ENCODE data around the gene PROZ.
"Not testable (repeated sequence)": the region's sequence is repeated elsewhere in the genome, so short reads cannot be mapped to it uniquely, and the experiment has no call there.

Gene PROZ

DNA sequence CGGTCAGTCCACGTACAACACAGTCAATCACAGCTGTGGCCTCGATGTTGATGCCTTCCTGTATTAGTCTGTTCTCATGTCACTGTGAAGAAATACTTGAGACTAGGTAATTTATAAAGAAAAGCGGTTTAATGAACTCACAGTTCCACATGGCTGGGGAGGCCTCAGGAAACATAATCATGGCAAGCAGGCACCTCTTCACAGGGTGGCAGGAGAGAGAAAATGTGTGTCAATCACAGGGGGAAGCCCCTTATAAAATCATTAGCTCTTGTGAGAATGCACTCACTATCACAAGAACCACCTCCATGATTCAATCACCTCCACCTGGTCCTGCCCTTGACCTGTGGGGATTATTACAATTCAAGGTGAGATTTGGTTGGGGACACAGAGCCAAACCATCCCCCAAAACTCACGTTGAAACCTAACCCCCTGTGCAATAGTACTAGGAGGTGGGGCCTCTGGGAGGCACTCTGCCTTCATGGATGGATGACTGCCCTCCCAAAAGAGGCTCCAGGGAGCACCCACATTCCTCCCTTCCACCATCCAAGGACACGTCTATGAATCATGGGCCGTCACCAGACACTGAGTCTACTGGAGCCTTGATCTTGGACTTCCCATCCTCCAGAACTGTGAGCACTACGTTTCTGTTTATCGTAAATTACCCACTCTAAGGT lies 2.3 kb upstream of the PROZ start:
- TF ChIP-seq, protein P1, sequence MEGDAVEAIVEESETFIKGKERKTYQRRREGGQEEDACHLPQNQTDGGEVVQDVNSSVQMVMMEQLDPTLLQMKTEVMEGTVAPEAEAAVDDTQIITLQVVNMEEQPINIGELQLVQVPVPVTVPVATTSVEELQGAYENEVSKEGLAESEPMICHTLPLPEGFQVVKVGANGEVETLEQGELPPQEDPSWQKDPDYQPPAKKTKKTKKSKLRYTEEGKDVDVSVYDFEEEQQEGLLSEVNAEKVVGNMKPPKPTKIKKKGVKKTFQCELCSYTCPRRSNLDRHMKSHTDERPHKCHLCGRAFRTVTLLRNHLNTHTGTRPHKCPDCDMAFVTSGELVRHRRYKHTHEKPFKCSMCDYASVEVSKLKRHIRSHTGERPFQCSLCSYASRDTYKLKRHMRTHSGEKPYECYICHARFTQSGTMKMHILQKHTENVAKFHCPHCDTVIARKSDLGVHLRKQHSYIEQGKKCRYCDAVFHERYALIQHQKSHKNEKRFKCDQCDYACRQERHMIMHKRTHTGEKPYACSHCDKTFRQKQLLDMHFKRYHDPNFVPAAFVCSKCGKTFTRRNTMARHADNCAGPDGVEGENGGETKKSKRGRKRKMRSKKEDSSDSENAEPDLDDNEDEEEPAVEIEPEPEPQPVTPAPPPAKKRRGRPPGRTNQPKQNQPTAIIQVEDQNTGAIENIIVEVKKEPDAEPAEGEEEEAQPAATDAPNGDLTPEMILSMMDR (IDR thresholded peaks at IDR 0.05; ENCODE audit: extremely low read depth, missing control alignments): no peak
- no peak for DNase-seq (ENCODE audit: low spot score)

DNA sequence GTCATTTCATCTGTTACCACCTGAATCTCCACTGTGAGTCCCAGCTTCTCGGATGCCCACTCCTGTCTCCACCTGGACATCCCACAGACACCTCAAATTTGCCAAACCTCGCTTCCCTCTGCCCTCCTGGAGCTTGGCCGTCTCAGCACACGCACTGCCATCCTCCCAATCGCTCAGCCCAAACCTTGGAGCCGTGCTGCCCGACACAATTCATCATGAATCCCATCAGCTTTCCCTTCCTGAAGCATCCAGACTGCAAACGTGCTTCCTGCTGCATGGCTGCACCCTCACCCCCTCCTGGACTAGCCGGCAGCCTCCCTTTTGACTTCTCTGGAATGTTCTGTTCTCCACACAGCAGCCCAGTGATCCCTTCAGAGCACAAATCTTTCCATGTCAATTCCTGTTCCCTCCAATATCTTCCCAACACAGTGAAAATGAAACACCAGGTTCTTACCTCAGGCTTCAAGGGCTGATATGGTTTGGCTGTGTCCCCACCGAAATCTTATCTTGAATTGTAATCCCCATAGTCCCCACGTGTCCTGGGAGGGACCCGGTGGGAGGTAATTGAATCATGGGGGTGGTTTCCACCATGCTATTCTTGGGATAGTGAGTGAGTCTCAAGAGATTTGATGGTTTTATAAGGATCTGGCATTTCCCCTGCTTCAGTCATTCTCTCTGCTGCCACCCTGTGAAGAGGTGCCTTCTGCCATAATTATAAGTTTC lies 1.1 kb upstream of the PROZ start:
- no peak for DNase-seq (ENCODE audit: low spot score)
- TF ChIP-seq, protein P1 (IDR thresholded peaks at IDR 0.05; ENCODE audit: extremely low read depth, missing control alignments): no peak

DNA sequence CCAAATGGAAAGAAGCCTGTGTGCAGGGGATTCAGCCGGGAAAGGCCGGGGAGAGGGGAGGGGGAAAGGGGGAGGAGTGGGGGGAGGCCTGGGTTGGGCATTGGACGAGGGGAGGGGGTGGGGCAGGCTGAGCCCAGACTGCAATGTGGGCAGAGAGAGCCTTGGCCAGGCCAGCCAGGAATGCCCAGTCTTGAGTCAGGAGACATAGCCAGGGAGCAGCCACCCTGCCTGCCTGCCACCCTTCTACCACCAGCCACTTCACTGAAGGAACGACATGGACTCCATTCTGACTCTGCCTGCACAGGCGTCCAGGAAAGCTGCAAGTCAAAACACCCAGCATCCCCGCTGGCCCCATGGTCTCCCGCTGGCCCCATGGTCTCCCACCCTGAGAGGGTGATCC lies 498 bp downstream of the PROZ start:
- TF ChIP-seq, protein P1 (IDR thresholded peaks at IDR 0.05; ENCODE audit: extremely low read depth, missing control alignments): no peak
- DNase-seq (ENCODE audit: low spot score): no peak

DNA sequence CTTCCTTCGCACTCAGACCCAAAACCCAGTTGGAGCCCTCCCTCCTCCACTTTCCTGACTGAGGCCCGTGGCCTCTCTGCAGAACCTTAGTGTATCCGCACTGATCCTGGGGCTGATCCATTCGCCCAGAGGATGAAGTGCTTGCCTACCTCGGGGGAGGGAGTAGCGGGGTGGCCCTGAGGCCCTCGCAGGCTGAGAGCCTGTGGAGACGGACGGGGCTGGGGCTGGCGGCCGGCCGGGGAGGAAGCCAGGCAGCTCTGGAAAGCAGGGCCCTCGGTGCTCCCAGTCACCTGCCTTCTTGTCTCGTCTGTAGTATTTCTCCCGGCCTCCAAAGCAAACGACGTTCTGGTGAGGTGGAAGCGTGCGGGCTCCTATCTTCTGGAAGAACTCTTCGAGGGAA lies 1.3 kb downstream of the PROZ start:
- TF ChIP-seq, protein P1 (IDR thresholded peaks at IDR 0.05; ENCODE audit: extremely low read depth, missing control alignments): no peak
- DNase-seq (ENCODE audit: low spot score): no peak

DNA sequence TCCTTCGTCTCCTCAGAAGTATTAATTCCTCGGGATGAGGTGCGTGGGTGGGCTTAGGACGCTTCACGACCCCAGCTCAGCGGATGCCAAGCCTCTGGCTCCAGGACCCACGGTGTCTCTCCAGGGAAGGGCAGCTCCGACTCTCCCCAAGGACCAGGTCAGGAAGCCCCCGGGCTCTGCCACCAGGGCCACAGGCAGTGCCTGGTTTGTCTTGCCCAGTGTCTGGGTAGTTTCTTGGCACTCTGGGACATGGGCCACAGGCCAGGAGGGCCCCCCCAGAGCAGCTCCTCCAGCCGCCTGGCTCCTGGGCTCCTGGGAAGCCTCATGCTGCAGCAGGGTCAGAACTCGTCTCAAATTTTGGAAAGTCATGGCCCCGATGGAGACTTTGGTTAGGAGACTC lies 2.5 kb downstream of the PROZ start:
- DNase-seq (ENCODE audit: low spot score): no peak
- TF ChIP-seq, protein P1 (IDR thresholded peaks at IDR 0.05; ENCODE audit: extremely low read depth, missing control alignments): no peak

DNA sequence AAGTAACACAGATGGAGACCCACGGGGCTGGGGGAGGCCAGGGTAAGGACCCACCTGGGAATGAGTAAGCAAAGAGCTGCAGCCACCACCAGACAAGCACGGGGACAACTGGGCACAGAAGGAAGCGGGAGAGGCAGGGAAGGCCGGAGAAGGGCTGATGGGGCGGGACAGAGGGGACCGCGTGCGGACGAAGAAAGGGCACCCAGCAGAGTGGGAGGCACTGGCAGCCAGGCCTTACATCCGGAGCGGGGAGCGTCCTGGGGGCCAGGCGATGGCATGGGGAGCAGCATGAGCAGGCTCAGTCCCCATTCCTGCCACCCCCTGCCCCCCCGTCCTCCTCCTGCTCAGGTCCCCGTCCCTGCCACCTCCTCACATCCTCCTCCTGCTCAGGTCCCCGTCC lies 3.0 kb downstream of the PROZ start:
- DNase-seq (ENCODE audit: low spot score): no peak
- TF ChIP-seq, protein P1 (IDR thresholded peaks at IDR 0.05; ENCODE audit: extremely low read depth, missing control alignments): no peak

DNA sequence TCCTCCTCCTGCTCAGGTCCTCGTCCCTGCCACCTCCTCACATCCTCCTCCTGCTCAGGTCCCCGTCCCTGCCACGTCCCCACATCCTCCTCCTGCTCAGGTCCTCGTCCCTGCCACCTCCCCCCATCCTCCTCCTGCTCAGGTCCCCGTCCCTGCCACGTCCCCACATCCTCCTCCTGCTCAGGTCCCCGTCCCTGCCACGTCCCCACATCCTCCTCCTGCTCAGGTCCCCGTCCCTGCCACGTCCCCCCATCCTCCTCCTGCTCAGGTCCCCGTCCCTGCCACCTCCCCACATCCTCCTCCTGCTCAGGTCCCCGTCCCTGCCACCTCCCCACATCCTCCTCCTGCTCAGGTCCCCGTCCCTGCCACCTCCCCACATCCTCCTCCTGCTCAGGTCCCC lies 3.5 kb downstream of the PROZ start:
- DNase-seq (ENCODE audit: low spot score): not testable (repeated sequence)
